ENCODE measurements around the gene GLI3. TPM values are rescaled to one million over a fixed set of nuclear protein-coding genes. Genes with fewer than 3 reads are reported as not detected.

Gene GLI3
- total RNA-seq, 1 experiment from 2014 or later, result 23.1 TPM

GRCh38 chr7:42017349-42017986, 219.5 kb downstream of the GLI3 start:
- Mint-ChIP-seq H3K9me3 (ENCODE audit: unreplicated experiment) (peaks cover 10% of the 10 kb centered on the region), H3K27ac (ENCODE audit: low read depth, unreplicated experiment) (no peak overlapping the region), H3K27me3 (ENCODE audit: insufficient read depth, unreplicated experiment) (no peaks in the 10 kb centered on the region), H3K36me3 (ENCODE audit: insufficient read depth, unreplicated experiment) (peaks cover 58% of the 10 kb centered on the region), H3K4me3 (ENCODE audit: unreplicated experiment) (no peak overlapping the region), H3K4me1 (ENCODE audit: insufficient read depth, unreplicated experiment) (no peaks in the 10 kb centered on the region)
- intact Hi-C loops (cut with micrococcal nuclease), result no loop called here
- ChIA-PET POLR2A (interaction anchor here (0.5 kb wide), 1 partner anchor 294 kb away, joined by 3 read pairs; no protein-coding TSS in a partner anchor), CTCF (interaction anchor here (0.9 kb wide), 1 partner anchor 40 kb away, joined by 3 read pairs; no protein-coding TSS in a partner anchor)
- BruUV-seq (replicated peaks), result no TSS peak
- no peak for DNase-seq (ENCODE audit: unreplicated experiment)
- no peak for TF ChIP-seq CTCF (IDR thresholded peaks at IDR 0.05; ENCODE audit: unreplicated experiment)

- TF ChIP-seq CTCF (IDR thresholded peaks at IDR 0.05; ENCODE audit: unreplicated experiment), result no peak
- intact Hi-C loops (cut with micrococcal nuclease), result no loop called here
- no peak for DNase-seq (ENCODE audit: unreplicated experiment)
- POLR2A ChIA-PET, result interaction anchor here (0.6 kb wide), 1 partner anchor 558 kb away, joined by 3 read pairs; no protein-coding TSS in a partner anchor
- Mint-ChIP-seq H3K9me3 (ENCODE audit: unreplicated experiment) (peaks cover 10% of the 10 kb centered on the region), H3K36me3 (ENCODE audit: insufficient read depth, unreplicated experiment) (peaks cover 48% of the 10 kb centered on the region), H3K4me3 (ENCODE audit: unreplicated experiment) (no peak overlapping the region), H3K4me1 (ENCODE audit: insufficient read depth, unreplicated experiment) (no peaks in the 10 kb centered on the region), H3K27me3 (ENCODE audit: insufficient read depth, unreplicated experiment) (no peaks in the 10 kb centered on the region), H3K27ac (ENCODE audit: low read depth, unreplicated experiment) (no peak overlapping the region)
- CTCF ChIA-PET, result interaction anchor here (0.6 to 1.3 kb wide), 3 partner anchors 37 to 40 kb away, joined by 3 to 6 read pairs (median 3); no protein-coding TSS in a partner anchor
- no TSS peak for BruUV-seq (replicated peaks)
These were observed 220.5 kb downstream of the GLI3 start for GRCh38 chr7:42016517-42016916.

- no peaks in the 10 kb centered on the region for H3K4me1 Mint-ChIP-seq (ENCODE audit: insufficient read depth, unreplicated experiment)
- peak; percentile 76 for DNase-seq (ENCODE audit: unreplicated experiment)
- CTCF ChIA-PET, result interaction anchor here (0.6 to 1.9 kb wide), 20 partner anchors 8 to 840 kb away, joined by 3 to 12 read pairs (median 4); no protein-coding TSS in a partner anchor
- peaks cover 45% of the 10 kb centered on the region for H3K36me3 Mint-ChIP-seq (ENCODE audit: insufficient read depth, unreplicated experiment)
- intact Hi-C loops (cut with micrococcal nuclease), result no loop called here
- H3K27ac Mint-ChIP-seq (ENCODE audit: low read depth, unreplicated experiment), result no peak overlapping the region
- peaks cover 10% of the 10 kb centered on the region for H3K9me3 Mint-ChIP-seq (ENCODE audit: unreplicated experiment)
- no peaks in the 10 kb centered on the region for H3K27me3 Mint-ChIP-seq (ENCODE audit: insufficient read depth, unreplicated experiment)
- BruUV-seq (replicated peaks), result no TSS peak
- no peak overlapping the region for H3K4me3 Mint-ChIP-seq (ENCODE audit: unreplicated experiment)
- POLR2A ChIA-PET, result interaction anchor here (0.6 to 1.0 kb wide), 7 partner anchors 16 to 631 kb away, joined by 3 to 4 read pairs (median 3); no protein-coding TSS in a partner anchor
- peak; percentile 88 for TF ChIP-seq CTCF (IDR thresholded peaks at IDR 0.05; ENCODE audit: unreplicated experiment)
These were observed 222.1 kb downstream of the GLI3 start for GRCh38 chr7:42014625-42015618.

All from MCF 10A (cell line).